ENCODE results near the gene ITPR1.
"Not testable (repeated sequence)": the region's sequence is repeated elsewhere in the genome, so short reads cannot be mapped to it uniquely, and the experiment has no call there.

Gene ITPR1

GRCh38 chr3:4748701-4749378 is 255.7 kb downstream of the ITPR1 start:
- no peak for DNase-seq

- no peak for DNase-seq
These were observed 256.4 kb downstream of the ITPR1 start for GRCh38 chr3:4749567-4750002.

- no peak for DNase-seq
These were observed 257.3 kb downstream of the ITPR1 start for GRCh38 chr3:4750306-4750968.

GRCh38 chr3:4751029-4751501 is 257.9 kb downstream of the ITPR1 start:
- no peak for DNase-seq

- no peak for DNase-seq
These were observed 258.5 kb downstream of the ITPR1 start for GRCh38 chr3:4751502-4752101.

- DNase-seq: no peak
These were observed 259.3 kb downstream of the ITPR1 start for GRCh38 chr3:4752201-4753072.

GRCh38 chr3:4753073-4753691 is 260.0 kb downstream of the ITPR1 start:
- no peak for DNase-seq

- no peak for DNase-seq
These were observed 261.3 kb downstream of the ITPR1 start for GRCh38 chr3:4754180-4755086.

- no peak for DNase-seq
These were observed 262.4 kb downstream of the ITPR1 start for GRCh38 chr3:4755566-4755965.

GRCh38 chr3:4756057-4756775 is 263.1 kb downstream of the ITPR1 start:
- DNase-seq: no peak

- no peak for DNase-seq
These were observed 263.9 kb downstream of the ITPR1 start for GRCh38 chr3:4756855-4757574.

GRCh38 chr3:4757575-4758248 is 264.6 kb downstream of the ITPR1 start:
- DNase-seq: no peak

GRCh38 chr3:4758249-4758860 is 265.2 kb downstream of the ITPR1 start:
- DNase-seq: no peak

- DNase-seq: no peak
These were observed 266.0 kb downstream of the ITPR1 start for GRCh38 chr3:4758957-4759656.

GRCh38 chr3:4759689-4760312 is 266.7 kb downstream of the ITPR1 start:
- DNase-seq: no peak

- no peak for DNase-seq
These were observed 268.6 kb downstream of the ITPR1 start for GRCh38 chr3:4761759-4762158.

- DNase-seq: not testable (repeated sequence)
These were observed 269.5 kb downstream of the ITPR1 start for GRCh38 chr3:4762481-4763230.
